ENCODE data around the gene PLIN1. TPM values are rescaled to one million over a fixed set of nuclear protein-coding genes. Genes with fewer than 3 reads are reported as not detected.

The PLIN1 gene
- total RNA-seq, 1 donor from 2014 or later: 4.7 TPM

DNA sequence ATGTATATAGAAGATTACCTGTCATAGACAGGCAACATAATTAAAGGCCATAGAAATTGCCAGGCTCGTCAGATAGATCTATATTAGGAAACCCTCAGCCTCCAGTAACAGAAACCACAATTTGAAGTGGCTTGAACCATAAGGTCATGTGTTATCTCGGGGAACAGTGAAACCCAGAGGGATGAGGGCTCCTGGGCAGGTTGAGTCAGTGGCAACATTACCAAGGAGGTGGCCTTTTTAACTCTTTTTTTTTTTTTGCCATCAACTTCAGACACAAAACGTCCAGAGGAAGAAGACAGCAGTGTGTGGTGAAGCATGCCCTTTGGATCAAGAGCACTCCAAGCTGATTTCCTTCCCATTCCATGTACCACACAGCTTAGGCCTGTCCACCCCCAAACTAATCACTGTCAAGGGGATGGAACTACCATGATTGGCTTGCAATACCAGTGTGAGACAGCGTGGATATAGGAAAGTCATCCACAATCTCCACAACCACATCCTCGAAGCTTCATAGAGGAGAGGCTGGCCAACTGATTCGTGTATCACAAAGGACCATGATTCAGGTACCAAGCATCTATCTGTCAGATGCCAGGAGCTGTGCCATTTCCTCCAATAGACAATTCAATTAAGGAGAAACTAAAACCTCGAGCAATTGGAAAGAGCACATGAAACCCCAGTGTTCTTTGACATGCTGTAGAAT, 22.9 kb downstream of the PLIN1 start:
- no peak for DNase-seq
- intact Hi-C loops (cut with micrococcal nuclease): no loop called here

DNA sequence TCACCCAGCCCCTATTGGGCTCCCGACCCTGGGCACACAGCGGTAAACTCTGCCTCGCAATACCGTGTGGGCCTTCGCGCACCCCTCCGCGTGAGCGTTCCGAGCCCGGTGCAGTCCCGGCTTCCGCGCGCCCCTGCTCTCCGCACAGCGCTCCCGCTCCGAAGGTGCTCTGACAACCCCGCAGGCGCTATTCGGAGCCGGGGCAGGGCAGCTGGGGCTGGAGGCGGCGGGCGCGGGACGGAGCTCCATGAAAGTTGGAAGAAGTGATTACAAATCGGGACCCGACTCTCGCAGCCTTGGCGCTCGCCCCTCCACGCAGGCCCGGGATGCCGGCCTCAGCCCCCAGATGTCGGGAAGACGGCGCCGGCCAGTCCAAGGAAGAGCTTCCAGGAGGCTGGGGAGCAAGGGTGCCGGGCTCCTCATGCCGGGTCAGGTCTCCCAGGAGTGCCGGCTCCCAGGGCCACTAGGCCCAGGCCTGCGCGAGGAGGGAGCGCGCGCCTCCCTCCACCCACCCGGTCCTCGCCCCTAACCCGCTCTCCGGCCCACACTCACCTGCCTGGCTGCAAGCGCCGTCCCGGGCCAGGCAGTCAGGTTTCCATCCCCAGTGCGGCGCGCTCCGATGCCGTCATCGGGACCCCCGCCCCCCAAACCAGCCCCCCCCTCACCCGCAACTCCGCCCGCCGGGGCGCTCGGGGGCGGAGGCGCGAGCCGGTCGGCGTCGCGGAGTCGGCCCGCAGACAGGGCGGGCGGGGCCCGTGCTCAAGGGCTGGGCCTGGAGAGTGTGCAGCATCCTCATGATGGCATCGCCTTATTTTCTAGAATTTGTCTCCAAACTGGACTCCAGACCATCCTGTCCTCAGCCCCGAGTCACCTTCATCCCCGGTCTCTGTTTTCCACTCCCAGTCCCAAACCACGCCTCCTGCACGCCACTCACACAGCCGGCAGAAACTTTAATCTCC, 24.0 kb downstream of the PLIN1 start, which contains the start of gene KIF7:
Gene KIF7 (minus strand): TSS at position 621 of the 959 bp plus-strand sequence. CDS start 2,537 bp downstream, outside the sequence.
- ATAC-seq: peak; percentile 86
- intact Hi-C loops (cut with micrococcal nuclease): no loop called here
- DNase-seq: peak; percentile 50

More for the DNA sequence above, 22.9 kb downstream of the PLIN1 start:
- no peak for ATAC-seq

DNA sequence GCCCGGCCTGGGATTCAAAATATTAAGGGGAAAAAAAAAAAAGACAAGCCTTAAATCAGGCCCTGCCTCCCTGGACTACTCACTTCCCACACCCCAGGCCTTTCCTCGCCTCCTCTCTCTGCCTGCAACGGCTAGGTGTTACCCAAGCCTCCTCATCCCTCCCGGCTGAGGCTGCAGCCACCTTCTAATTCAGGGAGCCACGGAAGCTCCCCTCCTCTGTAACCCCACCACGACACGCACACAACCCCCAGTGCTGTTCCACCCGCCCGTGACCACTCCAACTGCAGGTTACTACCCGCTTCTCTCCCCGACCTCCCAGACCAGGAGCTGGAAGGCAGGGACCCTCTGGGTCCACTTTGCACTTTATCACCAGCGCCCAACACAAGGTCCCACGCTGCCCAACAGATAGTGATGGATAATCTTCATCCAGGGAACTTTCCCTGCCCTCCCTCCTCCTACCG, 24.8 kb downstream of the PLIN1 start:
- no peak for DNase-seq
- intact Hi-C loops (cut with micrococcal nuclease): no loop called here
- ATAC-seq: no peak

DNA sequence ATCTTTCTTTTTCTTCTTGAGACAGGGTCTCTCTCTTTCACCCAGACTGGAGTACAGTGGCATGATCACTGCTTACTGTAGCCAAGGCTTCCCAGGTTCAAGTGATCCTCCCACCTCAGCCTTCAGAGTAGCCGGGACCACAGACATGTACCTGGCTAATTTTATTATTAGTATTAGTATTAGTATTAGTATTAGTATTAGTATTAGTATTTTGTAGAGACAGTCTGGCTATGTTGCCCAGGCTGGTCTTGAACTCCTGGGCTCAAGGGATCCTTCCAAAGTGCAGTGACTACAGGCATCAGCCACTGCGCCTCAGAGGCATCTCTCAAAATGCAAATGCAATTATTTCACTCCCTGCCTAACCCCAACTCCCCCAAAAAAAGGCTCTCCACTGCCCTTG, 25.6 kb downstream of the PLIN1 start:
- DNase-seq (no peak), ATAC-seq (no peak)
- intact Hi-C loops (cut with micrococcal nuclease): no loop called here

DNA sequence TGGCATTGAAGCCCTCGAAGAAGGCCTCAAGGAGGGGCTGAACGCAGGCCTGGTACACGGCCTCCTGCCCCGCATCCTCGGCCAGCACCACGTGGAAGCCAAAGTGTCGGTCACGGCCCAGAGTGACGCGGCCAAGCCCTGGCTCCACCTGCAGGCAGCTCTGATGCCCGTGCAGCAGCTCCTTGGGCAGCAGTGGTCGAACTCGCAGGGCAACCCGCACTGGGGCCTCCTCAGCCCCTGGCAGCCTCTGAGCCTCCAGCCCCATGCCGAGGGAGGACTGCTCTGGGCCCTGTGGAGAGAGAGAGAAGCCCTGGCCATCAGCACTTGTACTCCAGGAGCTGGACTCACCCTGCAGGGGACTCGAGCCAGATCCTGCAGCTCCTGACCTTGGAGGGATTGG, 26.5 kb downstream of the PLIN1 start:
- ATAC-seq (no peak), DNase-seq (no peak)
- intact Hi-C loops (cut with micrococcal nuclease): no loop called here

DNA sequence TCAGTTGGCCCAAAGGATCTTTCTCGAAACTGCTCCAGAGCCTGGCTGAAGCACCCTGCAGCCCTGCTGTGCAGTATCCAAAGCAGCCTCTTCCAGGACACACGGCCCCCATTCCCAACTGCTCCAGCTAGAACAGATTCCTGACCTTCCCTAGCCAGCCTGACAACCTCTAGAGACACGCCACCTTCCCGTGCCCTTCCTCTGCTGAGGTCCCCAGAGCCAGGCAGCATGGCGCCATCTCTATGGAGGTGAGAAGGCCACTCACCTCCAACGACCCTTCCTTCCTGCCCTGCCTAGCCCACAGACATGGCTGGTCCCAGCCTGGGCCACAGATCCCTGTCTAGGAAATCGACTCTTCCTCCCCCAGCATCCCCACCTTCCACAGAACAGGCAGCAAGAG, 27.0 kb downstream of the PLIN1 start:
- intact Hi-C loops (cut with micrococcal nuclease): no loop called here
- DNase-seq (no peak), ATAC-seq (no peak)

DNA sequence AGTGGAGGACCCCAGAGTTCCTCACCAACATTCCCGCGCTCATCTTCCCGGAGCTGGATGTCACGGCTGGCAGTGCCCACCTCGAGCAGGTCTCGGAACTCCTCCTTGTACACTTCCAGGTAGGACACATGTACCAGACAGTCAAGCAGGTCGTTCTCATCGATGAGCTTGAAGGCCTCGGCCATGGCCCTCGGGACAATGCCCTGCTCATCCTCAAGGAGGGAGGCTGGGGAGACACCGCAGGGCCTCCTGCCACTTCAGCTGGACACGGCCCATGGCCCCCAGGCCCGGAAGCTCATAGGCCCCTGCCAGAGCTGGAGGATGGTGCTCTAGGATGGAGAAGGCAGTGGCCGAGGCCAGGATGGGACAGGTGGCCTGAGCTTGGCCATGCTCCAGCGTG, 29.5 kb downstream of the PLIN1 start:
- ATAC-seq (no peak), DNase-seq (no peak)
- intact Hi-C loops (cut with micrococcal nuclease): no loop called here

DNA sequence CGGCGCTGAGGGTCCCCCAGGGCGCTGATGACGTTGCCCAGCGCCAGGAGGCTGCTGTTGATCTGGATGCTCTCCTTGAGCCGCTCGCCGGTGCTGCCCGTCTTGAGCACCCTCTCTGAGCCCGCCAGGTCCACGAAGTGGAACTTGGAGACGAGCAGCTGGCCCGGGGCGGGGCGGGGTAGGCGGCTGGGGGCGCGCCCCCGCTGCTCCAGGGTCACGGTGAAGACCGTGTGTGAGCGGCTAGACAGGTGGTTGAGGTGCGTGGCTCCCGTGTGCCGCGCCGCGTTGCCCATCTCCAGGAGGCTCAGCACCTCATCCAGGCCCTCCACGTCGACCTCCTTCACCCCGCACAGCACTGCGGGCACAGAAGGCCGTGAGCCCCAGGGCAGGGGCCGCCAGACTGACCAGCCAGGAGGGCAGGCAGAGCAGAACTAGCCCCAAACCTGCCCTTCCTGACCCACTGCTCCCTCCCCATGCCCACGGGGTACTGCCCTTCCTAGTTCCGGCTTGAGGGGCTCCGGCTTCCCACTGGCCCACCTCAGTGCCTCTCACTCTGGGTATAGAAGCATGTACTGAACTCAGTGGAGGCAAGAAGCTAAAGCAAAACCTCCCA, 30.0 kb downstream of the PLIN1 start:
- intact Hi-C loops (cut with micrococcal nuclease): no loop called here
- no peak for DNase-seq
- ATAC-seq: no peak

DNA sequence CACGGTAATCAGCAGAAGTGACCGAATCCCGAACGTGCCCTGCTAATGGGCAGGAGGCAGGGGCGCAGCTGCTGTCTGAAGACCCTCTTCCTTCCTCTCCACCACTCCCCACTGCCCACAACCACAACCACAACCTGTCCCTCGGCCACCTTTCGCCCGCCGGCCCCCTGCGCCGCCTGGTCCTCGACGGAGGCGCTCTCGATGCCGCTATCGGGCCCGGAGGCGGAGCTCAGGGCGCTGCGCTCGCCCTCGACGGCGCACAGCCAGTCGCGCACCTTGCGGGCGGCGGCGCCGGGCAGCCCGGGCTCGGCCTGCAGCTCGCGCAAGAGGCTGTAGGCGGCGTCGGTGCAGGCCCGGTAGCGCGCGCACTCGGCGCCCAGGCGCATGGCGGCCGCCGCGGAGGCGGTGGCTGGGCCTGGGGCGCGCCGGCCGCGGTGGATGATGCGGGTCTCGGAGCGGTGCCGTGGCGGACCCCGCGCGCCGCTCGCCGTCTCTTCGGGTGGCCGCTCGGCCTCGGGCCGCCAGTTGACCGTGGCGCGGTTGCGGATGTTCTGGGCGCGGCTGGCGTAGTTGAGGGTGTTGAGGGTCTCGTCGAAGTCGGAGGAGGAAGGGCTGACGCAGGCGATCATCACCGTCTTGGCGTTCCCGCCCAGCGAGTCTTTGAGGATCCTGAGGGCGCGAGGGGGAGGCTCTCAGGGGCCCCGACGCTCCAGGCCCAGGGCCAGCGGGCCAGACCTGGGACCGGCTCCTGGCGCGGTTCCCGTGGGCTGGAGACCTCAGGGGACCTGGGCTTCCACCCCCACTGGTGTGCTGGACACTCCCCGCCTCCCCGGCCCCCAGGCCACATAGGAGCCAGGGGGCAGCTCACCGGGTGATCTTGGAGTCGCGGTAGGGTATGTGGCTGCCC, 30.8 kb downstream of the PLIN1 start:
- DNase-seq (no peak), ATAC-seq (no peak)
- intact Hi-C loops (cut with micrococcal nuclease): no loop called here

DNA sequence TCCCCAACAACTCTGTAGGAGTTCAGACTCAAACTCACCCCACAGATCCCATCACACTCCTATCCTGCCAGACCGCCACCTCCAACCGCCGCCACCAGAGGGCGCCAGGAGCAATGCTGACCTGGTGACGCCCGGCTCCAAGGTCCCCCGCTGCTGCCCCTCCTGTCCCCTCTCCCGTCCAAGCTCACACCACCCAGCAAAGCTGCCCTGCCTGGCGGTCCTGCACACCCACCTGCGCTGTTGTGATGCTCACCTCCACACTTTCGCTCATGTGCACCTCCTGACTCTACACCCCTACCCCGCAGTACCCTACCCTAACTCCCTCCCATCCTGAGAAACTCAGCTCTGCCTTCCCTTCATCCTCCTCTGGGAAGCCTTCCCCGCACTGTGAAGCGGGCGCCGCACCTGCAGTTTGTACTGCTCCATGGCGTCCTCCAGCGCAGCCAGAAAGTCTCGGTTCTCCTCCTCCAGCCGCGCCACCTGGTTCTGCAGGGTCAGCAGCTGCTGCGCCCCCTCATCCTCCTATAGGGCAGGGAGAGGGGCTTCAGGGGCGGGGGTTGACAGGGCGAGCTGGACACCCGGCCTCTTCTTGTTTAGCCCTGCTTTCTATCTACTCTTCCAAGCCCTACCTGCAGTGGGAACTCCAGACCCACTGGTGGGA, 31.8 kb downstream of the PLIN1 start:
- DNase-seq: peak; percentile 91
- ATAC-seq: peak; percentile 74
- intact Hi-C loops (cut with micrococcal nuclease): no loop called here

DNA sequence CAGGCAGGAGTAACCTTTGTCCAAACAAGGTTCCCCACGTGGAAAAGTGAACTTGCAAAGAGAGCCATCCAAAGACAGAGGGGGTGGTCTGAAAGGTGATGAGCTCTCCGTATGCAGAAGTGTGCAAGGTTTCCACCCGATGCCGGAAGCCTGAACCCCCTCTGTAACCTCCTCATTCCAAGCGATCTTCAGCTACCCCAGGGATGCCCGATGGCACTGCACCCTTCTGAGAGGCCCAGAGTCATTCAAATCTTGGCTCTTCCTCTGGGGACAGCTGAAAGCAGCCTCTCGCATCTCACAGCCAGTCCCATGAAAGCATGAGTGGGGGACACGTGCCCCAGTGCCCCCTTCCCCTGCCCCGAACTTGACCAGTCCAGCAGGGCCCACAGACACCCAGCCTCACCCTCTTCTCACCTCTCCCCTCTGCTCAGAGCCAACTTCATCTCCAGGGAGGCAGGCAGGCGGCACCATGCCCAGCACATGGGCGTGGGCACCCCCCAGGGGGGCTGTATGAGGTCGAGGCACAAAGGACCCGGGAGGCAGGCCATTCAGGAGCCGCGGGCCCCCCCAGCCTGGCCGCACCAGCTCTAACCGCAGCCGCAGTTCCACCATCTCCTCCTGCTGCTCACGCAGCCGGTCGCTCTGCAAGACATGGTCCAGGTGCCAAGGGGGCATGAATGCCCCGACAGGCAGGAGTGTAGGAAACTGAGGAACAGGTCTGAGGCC, 32.6 kb downstream of the PLIN1 start:
- intact Hi-C loops (cut with micrococcal nuclease): no loop called here
- ATAC-seq (no peak), DNase-seq (no peak)

DNA sequence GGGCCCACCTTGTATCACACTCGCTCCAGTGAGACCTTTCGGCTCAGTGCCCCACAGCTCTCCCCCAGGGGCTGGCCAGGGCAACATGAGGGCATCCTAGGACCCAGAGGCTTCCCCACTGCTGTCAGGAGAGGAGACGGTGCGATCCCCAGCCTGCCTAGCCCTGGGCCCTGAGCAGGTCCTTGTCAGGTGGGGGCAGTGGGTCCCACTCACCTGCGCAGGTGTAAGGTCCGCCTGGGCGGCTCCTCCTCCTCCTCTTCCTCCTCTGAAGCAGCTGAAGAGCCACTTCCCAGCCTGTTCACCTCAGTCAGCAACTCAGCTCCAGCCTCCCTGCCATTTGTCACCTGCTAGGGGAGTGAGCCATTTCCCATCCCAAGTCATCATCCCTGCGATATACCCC, 33.5 kb downstream of the PLIN1 start:
- no peak for DNase-seq
- ATAC-seq: no peak
- intact Hi-C loops (cut with micrococcal nuclease): no loop called here

DNA sequence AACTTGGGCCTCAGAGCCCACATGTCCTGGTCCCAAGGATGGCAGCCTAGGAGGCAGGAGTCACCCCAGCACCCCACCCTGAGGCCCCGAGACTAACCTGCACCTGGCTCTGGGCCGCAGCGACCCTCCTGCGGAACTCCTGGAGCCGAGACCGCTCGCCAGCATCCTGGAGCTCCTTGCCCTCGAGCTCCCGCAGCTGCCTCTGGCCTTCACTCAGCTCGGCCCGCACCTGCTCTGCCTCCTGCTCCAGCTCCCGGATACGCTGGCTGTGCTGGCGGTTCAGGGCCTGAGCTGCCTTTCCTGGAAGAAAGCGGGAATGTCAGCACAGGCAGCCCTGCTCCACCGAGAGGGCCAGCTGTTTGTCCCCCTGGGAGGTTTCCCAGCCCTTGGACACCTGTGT, 37.1 kb downstream of the PLIN1 start:
- no peak for DNase-seq
- peak; percentile 4 for ATAC-seq
- intact Hi-C loops (cut with micrococcal nuclease): no loop called here

DNA sequence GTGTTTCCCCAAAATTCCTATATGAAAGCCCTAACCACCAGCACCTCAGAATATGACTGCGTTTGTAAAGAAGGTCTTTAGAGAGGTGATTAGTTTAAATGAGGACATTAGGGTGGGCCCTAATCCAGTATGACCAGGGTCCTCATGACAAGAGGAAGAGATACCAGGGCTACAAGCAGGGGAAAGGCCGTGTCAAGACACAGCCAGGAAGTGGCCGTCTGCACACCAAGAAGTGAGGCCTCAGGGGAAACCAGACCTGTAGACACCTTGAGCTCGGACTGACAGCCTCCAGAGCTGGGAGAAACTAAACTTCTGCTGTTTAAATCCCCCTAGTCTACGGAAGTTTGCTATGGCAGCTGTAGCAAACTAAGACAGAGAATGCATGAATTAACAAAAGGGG, 38.1 kb downstream of the PLIN1 start:
- DNase-seq (no peak), ATAC-seq (no peak)
- intact Hi-C loops (cut with micrococcal nuclease): no loop called here

DNA sequence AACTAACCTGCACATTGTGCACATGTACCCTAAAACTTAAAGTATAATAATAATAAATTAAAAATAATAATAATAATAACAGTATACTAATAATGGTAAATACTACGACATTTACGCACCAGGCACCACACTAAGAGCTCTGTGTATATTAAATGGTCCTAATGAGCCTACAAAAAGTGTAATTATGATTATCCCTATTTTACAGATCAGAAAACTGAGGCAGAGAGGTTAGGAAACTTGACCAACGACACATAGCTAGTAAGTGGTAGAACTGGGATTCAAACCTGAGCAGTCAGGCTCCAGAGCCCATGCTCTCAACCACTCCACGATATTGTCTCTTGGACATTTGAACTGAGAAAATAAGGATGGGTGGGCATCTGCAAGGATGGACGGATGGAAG, 38.9 kb downstream of the PLIN1 start:
- no peak for DNase-seq
- intact Hi-C loops (cut with micrococcal nuclease): no loop called here
- no peak for ATAC-seq

DNA sequence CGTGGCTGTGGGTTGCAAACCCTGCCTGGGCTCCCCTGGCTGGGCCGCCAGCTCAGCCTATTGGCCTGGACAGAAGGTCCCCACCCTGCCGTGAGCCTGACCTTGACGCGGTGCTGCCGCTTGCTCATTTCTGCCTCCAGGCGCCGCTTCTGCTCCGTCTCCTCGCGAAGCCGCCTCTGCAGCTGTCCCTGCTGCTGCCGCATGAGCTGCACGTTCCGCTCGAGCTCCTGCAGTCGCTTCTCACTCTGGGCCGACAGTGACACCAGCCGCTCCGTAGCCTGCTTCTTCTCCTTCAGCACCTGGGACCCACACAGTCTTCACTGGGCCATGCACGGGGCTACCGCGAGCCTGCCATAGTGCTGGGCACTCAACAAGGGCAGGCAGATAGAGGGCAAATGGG, 45.6 kb downstream of the PLIN1 start:
- DNase-seq (no peak), ATAC-seq (no peak)
- intact Hi-C loops (cut with micrococcal nuclease): no loop called here

DNA sequence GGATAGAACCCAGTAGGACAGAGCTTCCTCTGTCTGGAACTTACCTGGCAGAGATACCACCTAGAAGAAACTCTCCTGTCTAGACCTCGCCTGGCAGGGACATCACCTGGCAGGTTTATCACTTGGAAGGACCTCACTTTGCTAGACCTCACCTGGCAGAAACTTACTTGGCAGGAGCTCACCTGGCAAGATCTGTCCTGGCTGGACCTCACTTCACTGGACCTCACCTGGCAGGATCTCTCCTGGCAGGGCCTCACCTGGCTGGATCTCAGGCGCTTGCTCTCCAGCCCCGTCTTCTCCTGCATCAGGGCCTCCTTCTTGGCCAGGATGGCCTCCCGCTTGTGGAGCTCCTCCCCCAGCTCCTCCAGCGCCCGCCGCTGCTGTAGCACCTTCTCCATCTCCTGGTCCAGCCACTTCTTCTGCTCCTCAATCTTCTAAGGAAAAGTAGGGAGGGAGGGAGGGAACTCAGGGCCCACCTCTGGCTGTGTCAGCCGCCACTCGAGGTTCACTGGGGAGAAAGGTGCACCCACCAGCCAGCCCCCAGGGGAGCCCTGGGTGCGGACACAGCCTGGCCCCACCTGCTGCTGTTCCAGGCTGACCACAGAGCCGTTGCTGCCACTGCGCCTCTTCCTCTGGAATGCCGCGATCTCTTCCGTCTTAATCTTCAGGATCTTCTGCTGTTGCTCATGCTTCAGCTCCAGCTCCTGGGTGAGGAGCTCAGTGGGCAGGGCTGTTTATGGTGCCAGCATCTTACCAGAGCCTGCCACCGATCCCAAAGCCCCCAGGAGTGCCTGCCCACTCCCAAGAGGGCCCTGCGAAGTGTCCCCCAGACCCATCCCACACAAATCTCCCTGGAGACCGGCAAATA, 46.4 kb downstream of the PLIN1 start:
- ATAC-seq (no peak), DNase-seq (no peak)
- intact Hi-C loops (cut with micrococcal nuclease): no loop called here
